SK-N-DZ (cell line): Measurements from ENCODE around the gene GLIS1.

Experiments used
- DNase-seq: peaks from one replicate; pipeline ENCODE4 v3.0.0-alpha.2; 2015; ENCODE audit warnings: low spot score

GLIS1 gene

DNA sequence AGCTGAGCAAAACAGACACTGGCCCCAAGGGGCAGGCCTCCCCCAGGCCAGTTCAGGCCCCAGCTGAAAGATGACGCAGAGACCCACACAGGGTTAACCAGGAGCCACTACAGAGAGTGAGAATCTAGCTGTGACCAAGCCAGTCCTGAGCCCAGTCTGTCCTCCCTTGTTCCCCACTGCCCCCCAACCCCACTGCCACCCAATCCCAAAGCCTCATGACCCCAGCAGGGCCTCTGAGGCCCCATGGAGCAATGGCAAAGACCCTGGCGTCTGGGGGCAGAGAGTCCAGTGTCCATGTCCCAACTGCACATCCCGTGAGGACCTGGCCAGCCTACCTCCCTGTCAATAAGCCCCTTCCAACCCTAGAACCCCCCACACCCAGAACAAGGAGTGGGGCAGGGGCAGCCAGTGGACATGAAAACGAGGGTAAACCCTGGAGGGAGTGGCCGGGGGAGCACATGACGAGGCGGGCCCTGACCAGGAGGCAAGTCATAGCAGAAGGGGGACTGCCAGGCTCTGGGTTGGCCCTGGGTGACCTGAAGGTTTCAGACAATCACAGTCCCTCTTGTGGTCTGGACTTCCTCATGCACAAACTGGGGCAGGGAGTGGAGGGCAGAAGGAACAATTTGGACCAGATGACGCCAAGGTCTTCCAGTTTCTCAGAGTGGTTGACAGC is 100.5 kb downstream of the GLIS1 start:
- DNase-seq: no peak

DNA sequence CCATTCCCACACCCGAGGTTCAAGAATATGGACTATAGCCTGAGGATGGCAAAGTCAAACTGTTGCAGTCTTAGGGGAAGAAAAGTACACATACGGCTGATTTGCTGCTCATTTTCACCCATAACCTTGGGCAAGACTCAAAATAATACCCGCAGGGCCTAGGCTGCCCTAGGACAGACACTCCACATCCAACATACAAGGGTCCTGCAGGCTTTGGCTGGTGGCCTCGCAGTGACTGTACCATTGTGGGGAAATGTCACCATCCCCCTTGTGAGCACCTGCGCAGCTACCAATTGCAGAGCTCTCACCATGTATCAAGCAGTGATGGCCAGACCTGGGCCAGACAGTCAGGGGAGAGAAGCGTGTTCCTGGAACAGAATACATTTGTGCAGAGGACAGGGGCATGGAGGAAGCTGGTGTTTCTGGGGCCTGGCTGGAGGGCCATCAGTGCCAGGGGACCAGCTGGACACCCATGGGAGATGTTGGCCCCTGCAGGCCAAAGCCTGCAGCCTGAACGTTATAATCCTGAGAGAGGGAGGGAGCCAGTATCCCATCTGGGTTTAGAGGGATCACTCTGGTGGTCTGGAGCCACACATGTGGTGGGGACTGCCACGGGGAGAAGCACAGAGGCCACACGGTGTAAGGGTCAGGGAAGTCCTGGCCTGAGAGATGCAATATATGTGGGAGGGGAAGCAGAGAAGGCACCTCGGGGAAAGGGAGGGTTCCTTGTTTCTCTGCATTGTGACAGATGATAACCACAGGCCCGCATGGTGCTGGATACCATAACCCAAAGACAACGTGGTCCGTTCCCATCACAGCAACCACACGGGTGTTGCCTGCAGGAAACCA is 101.2 kb downstream of the GLIS1 start:
- no peak for DNase-seq

DNA sequence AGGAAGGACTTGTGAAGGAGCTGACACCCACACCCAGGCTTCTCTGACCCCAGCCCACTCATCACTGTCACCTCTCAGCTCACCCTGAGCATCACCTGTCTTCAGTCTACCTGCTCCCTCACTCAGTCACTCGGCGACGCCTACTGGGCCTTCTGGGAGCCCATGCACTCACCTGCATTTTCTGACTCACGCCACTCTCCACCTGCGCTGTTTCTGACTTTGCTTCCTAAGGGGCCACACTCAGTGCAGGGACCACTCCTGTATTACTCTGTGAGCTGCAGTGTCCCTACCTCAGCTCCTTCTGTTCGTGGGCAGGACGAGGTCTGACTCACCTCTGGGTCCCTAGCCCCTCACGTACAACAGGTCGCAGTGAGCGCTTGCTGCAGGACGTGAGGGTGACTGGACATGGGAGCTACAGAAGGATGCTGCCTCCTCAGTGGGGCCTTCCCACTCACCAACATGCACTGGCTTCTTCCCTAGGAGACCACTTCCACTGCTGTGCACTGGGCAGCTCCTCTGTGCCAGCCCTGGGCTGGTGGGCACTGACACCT is 102.3 kb downstream of the GLIS1 start:
- DNase-seq: no peak

DNA sequence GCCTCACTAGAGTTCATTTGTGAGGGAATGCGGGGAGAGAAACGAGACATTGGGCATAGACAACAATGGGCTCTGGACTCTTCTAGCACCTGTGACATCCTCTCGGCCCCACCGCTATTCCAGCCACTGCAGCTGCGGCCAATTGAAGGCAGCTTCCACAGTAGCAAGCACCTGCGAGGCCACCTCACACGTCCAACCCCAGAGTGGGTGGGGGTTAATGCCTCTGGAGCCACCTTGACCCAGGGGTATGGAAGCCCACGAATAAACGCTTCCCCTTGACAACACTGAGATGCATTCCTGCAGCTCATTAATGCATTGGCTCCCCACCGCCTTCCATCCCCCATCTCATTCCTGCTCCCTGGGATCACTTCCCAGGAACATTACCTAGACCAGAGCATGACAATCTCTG is 104.4 kb downstream of the GLIS1 start:
- no peak for DNase-seq

DNA sequence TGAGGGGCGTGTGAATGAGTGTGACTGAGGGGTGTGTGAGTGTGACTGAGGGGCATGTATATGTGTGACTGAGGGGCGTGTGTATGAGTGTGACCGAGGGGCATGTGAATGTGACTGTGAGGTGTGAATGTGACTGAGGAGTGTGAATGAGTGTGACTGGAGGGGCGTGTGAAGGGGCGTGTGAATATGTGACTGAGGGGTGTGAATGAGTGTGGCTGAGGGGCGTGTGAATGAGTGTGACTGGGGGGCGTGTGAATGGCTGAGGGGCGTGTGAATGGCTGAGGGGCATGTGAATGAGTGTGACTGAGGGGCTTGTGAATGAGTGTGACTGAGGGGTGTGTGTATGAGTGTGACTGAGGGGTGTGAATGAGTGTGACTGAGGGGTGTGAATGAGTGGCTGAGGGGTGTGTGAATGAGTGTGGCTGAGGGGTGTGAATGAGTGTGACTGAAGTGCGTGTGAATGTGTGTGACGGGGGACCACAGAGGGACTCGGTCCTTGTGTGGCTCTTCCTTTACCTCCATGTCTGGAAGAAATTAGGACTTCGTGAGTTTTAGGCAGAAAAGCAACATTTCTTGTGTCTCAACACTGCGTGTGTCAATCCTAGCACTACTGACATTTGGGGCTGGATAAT is 105.8 kb downstream of the GLIS1 start:
- DNase-seq: no peak

DNA sequence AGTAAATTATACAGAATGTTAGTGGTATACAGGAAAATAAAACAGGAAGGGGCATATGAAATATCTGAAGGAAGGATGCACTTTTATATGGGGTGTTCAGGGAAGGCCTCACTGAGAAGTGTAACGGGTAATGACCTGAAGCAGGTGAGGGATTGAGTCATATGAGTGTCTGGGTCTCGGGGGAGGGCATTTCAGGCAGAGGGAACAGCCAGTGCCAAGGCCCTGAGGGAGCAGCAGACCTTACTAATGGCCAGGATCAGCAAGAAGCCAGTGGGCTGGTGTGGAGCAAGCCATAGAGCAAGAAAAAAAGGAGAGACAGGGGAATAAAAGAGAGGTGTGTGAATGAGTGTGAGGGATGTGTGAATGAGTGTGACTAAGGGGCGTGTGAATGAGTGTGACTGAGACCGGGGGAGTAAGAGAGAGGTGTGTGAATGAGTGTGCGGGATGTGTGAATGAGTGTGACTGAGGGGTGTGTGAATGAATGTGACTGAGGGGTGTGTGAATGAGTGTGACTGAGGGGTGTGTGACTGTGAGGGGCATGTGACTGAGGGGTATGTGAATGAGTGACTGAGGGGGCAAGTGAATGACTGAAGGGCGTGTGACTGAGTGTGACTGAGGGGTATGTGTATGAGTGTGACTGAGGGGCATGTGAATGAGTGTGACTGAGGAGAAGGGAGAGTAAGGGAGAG is 107.2 kb downstream of the GLIS1 start:
- no peak for DNase-seq

DNA sequence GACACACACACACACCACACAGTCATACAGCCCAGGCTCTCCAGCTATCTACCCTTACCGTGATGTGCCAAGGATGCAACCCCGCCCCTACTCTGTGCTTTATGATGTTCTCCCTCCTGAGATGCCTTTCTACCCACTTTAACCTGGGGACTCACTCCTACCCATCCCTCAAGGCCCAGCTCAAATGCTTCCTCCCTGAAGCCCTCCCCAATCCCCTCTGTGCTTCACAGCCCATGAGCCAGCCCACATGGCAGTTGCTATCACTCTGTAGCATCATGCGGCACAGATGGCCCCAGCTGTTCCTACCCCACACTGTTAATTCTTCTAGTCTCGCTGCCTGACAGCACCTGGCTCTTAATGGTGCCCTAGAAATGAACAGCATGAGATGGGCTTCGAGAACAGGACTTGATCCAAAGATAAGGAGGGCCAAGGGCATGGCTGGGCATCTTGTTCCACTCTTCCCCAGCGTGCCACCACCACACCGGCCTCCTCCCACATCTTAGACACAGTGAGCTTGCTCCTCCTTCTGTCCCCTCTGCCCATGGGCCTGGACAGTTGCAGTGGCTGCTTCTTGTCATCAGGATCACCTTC is 109.8 kb downstream of the GLIS1 start:
- peak; percentile 45 for DNase-seq

DNA sequence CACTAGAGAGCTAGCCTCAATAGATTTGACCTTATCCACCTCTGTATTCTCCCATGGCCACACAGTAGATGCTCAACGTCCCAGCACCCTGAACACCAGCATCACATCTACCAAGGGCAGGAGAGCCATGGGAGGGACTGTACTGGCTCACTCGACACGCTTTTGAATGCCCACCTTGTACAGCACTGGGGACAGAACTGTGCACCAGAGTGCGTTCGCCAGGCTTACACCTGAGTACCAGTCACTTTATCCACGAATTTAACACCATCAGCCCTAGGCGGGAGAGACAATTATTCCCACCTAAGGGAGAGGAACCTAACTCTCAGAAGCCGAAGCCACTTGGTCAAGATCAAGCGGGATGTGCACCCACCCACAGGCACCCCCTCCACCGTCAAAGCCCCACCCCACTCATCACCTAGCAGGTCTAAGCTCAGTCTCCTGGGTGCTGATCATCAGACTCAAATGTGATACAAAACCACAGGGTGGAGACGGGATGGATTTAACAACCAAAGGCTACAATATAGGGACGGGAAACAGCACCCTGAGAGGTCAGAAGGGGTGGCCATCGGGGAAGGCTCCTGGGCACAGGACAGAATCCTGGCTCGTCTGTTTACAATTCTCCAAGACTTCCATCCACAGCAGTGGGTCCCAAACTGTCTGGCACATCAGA is 110.5 kb downstream of the GLIS1 start:
- DNase-seq: no peak

DNA sequence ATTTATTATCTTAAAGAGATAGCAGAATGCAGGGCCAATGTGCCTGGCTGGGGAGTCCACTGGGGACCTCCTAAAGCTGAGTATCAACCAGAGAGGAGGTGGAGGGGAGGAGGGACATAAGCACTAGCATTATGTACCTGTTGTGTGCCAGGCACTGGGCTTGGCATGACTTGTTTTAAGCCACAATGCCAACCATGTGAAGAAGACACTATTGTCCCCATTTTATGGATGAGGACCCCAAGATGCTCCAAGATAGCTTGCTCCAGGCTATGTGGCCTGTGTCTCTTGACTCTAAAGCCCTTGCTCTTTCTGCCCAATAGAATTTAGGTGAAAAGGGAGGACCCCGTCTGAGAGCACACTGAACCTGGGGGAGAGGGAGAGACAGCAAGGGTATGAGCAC is 111.3 kb downstream of the GLIS1 start:
- no peak for DNase-seq

DNA sequence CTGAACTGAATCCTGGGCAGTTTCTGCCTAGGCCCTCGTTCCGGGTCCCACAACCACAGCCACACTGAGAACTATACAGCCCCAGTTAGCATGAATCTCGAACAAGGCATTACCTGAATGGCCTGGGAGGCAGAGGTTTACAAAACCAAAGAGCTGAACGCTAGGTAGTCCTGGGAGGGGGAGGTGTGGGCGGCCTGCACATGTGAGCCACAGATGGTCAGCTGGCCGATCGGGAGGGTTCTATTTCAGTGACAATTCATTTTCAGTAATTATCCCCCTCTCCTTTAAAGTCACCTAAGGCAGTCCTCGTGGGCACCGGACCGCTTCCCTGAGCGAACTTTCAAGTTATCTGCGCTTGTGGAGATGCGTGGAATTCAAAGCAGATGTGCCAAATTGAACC is 111.9 kb downstream of the GLIS1 start:
- no peak for DNase-seq

DNA sequence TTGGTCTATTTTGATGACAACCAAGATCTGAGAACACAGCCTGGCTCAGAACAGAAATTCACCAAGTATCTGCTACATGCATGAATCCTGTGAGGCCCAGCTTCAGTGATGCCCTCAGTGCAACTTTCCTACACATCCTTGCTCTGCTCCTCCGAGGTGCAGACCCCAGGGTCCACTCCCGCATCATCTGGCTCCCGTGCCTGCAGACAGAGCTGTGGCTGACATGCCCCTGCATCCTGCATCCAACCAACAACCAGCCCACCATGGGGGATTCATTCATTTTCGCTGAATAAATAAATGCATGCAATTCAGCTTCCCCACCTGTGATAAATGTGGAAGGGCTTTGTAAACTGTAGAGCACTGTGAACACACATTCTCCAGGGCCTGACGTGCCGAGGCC is 112.3 kb downstream of the GLIS1 start:
- DNase-seq: no peak

DNA sequence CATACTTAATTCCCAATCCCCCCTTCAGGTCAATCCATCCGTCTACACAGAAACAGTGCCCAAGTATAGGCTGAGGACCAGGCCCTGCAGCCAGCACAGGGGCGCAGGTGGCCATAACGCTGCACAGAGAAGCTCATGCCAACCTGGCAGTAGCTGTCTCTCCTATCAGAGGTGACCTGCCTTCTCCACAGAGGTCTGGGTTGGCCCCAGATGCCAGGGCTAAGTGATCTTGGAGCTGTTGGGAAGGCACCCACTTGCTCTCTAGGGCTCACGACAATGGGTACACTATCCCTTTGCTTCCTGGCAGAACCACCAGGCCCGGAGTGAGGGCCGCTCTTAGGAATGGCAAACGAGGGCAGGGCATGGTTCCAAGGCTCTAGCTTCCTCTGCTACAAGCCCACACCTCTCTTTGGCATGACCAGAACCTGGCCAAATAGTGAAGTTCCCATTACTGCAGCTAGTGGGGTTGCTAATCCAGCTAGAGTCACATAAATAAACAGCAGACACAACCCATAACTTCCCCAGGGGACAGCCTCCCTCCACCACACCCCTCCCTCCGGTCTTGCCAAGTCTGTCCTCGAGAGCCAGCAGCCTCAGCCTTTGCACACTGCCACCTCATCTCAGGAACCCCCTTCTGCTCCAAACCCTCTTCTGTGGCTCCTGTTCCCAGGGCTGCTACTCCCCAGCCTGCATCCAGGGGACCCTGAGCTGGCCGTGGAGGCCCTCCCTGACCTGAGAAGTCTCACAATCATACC is 113.0 kb downstream of the GLIS1 start:
- no peak for DNase-seq

DNA sequence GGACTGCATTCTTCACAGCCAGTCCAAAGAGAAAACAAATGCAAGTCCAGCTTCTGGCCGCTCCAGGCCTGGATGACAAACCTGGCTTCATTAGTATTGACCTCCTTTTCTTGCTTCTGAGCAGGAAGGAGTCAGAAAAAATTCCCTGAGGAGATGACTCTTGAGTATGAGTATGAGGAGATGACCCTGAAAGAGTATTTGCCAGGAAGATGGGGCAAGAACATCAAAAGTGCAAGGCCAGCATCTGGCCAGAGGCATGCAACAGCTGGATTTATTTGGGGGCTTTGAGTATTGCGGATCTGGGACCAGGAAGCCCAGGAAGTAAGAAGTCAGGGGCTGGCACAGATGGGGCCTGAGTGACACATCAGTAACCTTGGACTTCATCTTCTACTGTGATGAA is 113.9 kb downstream of the GLIS1 start:
- no peak for DNase-seq

DNA sequence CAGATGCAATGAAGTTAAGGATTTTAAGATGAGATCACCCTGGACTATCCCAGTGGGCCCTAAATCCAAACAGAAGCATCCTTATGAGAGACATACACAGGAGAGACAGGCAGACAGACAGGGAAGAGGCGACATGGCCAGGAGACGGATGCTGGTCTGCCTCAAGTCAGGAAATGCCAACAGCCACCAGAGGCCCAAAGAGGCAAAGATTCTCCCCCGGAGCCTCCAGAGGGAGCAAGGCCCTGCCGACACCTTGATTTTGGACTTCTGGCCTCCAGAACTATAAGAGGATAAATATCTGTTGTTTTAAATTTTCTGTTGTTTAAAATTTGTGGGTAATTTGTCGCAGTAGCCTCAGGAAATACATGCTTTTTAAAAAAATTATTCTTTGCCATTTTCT is 116.4 kb downstream of the GLIS1 start:
- DNase-seq: no peak

DNA sequence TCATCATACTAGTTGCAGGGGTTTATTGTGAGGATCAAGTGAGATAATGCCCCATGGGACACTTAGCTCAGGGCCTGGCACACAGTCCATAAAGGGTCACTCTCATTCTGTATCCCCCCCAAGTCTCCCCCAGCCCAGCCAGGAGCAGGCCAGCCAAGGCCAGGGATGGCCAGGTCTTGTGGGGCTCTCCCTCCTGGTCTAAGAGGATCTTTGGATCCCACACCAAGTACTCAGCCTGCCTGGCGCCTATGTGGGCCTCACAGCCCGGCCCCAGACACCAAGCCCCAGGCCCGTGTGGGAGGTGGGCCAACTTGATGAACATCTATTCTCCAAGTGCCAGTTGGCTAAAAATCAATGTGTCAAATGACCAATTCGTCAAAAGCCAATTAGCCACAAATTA is 117.8 kb downstream of the GLIS1 start:
- DNase-seq: no peak

DNA sequence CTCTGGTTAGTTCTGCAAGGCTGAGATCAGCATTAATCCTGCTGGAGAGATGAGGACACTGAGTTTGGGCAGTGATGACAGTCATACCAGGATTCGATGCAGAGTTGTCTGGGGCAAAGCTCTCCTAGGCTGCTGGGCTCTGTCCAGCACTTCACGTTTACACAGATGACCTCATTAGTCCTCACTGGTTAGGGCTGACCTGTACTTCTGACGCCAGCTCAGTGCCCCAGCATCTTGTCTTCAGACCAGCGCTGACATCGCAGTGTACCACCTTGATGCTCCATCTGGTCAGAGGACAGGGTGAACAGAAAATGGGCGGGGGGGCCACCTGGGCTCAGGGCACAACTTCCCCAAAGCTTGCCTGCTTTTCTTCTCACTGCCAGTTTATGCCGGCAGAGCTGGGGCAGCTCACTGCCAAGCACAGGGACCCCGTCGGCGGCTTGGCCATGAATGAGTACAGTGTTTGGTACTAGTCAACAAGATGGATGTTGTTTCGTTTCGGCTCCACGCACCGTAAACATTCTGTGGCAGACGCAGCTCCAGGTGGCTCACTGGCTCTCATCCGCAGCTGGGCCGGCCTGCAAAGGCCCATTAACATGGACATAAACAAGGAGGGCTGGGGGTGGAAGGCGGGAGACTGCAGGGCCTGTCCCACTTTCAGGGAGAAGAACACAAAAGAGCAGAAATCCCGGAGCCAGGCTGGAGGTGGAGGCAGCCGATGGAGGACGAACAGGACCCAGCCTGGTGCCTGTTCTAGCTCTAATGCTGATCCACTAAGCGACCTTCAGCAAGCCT is 118.7 kb downstream of the GLIS1 start:
- no peak for DNase-seq

DNA sequence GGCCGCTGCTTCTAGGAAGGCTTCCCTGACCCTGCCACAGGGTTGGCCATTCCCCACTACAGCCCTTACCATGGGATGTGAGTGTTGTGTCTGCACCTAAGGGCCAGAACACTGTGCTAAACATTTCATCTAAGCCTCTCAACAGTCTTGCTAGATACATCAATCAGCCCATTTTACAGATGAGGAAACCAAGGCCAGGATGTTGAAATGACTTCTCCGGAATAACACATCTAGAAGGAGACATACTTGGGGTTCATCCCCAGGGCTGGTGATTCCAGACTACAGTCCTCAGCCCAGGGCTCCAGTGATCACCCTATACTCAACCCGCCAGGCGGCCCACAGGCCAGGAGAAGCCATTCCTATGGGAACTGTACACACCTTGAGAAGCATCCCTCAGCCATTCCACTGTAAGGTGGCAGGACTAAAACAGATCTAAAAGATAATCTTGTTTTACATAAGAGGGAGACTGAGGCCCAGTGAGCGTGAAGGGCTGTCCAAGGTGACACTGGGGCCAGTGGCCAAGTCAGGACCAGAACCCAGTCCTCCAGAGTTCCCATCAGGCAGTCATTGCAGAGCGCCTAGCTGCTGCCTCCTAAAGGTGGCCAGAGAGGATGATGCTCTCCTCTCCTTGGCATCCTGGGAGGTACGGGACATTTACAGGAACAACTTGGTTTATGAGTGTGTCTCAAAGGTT is 119.5 kb downstream of the GLIS1 start:
- DNase-seq: no peak

DNA sequence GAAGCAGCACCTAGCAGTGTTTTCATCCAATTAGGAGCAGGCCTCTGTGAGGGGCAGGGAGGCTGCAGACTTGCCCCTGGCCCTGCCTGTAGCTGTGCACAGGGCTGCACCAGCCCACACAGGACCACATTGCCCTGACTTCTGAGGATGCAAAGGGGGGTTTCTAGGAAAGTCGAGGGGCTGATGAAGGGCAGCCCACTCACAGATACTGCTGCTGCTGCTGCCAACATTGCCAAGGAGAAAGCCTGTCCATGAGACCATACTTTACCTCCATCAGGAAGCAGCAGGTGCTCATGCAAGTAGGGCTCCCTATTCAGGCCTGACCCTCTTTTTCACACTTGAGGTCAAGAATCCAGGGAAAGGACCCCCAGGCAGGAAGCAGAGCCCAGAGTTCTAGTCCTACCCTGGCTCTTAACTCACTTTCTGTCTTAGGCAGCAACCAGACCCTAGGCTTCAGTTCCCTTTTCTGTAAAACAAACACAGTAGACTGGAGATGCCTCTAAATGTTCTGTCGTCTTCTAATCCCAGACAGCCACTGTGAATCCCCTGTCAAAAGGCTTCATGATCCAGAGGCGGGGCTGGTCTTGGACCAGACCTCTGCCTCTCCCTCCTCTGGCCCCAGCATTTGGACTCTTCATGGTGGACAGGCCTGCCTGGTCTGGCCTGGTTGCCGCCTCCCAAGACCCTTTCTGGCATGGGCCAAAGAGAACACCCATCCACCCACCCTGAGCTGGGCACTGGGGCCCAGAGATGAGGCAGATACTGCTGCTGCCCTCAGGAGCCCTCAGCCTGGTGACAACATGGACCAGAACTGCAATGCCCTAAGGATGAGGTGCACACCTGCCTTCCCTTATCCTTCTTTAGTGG is 120.2 kb downstream of the GLIS1 start:
- no peak for DNase-seq
